ENCODE results near the gene ATP4A.

Gene ATP4A

DNA sequence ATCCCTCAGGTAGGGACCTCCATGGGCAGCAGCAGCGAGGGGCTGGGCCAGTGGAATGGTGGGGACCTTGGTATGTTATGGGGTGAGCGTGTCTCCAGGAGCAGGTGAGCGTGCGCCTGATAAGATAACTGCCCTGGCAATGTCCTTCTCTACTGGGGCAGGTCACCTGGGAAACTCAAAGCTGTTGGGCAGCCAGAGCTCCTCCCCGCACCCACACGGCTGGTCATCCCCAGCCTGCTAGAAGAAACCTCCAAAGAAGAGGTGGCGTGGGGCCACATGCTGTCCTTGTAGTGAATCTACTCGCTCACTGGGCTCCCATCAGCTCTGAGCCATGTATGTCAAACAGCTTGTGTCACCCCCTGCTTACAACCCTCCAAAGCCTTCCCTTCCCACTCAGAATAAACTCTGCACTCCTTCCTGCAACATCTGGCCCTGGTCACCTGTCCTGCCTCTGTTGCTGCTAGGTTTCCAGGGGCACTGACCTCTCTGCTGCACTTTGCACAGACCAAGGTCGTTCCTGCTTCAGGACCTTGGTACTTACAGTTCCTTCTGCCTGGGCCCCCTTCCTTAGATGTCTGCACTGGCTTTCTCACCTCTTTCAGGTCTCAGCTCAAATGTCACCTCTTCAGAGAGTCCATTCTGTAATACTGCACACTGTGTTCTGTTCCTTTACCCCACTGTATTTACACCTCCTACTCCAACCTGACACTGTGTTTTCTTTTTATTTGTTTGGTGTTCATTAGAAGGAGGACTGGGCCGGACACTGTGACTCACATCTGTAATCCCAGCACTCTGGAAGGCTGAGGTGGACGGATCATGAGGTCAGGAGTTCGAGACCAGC lies 1.8 kb upstream of the ATP4A start:
- no peak for DNase-seq

DNA sequence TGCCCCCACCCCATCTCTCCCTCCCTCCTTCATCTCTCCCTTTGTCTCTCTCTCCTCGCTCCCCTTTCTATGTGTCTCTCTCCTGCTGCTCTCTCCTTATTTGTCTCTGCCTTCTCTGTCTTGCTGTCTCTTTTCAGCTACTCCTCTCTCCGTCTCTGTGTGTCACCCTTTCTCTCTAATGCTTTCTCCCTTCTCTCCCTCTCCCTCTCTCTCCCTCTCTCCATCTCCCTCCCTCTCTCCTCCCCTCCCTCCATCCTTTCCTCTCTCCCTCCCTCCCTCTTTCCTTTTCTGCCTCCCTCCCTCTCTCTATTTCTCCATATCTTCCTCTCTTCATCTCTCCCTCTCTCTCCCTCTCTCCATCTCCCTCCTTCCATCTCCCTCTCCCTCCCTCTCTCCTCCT lies 682 bp downstream of the ATP4A start:
- DNase-seq, result no peak

DNA sequence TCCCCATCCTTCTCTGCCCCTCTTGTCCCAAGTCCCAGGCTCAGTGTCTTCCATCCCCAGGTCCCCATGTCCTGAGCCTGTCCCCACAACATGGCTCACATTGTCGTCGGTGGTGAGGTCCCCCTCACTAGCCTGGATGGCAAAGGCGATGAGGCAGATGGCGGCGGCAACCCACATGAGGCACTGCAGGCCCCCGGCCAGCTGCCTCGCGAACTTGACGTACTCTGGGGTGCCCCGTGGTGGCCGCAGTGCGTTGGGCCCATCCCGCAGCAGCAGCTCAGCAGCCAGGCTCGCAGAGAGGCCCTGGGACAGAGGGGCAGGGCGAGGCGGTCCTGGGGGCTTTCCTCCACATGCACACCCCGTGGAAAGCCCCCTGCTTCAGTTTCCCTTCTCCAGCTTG lies 1.1 kb downstream of the ATP4A start:
- no peak for DNase-seq

DNA sequence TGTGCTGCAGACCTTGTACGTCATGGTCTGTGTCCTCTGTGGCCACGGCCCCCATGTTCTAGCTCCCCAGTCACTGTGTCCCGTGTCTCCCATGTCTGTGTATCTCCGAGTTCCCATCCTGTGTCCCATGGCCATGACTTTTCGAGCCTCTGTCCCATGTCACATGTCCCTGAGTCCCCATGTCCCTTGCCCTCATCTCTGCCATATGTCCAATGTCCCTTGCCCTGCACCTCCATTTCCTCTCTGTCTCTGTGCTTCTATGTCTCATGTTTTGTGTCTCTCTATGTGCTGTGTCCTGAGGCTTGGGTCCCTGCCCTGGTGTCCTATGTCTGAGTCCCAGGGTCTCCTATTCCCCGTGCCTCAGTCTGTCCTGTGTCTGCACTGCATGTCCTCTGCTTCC lies 2.0 kb downstream of the ATP4A start:
- no peak for DNase-seq

DNA sequence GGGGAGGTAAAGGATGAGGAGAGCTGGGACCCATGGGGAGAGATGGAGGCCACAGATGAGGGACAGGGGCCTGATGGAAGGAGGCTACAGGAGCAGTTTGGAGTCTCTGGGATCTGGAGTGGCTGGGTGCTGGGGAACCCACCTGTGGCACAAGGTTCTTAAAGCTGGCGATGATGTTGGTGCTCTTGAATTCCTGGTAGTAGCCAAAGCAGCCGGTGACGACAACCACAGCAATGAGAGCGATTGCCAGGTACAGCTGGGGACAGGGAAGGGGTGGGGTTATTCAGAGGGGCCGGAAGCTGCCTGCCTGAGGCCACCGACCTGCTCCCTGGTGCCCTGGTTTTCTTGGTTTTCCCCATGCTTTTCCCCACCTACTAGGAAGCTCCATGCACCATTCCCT lies 2.8 kb downstream of the ATP4A start:
- no peak for DNase-seq

DNA sequence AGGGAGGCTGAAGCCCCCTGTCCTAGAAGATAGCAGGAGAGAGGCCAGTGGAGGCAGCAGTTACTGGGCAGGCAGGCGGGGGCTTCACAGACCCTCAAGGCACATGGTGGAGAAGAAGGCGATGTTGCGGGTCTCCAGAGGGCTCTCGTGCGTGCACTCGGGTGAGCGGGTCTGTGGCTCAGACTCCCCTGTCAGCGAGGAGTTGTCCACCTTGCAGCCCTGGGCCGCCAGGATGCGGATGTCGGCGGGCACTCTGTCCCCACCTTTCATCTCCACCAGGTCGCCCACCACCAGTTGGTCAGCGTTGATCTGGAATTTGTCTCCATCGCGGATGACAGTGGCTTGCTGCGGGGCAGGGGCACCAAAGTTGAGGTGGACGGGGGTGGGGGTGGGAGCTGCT lies 3.2 kb downstream of the ATP4A start:
- DNase-seq, result no peak

DNA sequence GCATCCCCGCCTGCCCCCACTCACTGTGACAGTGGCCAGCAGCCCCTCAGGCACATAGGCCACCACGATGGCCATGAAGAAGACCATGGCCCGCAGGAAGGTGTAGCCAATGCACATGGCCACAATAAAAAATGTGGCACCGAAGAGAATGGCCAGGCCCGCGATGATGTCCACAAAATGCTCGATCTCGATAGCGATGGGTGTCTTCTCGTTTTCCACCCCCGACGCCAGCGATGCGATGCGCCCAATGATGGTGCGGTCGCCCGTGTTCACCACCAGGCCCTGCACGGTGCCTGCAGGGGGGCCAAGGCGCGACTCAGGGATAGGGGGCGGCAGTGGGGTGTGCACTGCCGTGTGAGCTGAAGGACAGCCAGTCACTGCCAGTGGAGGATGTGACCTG lies 3.7 kb downstream of the ATP4A start:
- no peak for DNase-seq

DNA sequence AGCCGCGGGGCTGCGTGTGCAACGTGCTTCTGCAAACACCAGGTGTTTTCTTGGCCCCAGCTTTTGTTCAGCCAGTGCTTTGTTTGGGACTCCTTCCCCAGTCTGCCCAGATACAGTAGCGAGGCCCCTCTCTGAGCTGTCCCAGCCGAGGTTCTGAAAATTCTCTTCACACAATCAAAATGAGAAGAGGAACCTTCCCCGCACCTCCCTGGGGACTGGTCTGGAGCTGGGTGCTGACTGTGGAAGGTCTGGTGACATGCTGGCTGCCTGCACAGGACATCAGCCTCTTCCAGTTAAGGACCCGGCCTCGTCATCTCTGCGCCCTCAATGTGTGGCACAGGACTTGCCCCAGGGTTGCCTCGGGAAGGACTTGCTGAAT lies 4.2 kb downstream of the ATP4A start:
- no peak for DNase-seq

DNA sequence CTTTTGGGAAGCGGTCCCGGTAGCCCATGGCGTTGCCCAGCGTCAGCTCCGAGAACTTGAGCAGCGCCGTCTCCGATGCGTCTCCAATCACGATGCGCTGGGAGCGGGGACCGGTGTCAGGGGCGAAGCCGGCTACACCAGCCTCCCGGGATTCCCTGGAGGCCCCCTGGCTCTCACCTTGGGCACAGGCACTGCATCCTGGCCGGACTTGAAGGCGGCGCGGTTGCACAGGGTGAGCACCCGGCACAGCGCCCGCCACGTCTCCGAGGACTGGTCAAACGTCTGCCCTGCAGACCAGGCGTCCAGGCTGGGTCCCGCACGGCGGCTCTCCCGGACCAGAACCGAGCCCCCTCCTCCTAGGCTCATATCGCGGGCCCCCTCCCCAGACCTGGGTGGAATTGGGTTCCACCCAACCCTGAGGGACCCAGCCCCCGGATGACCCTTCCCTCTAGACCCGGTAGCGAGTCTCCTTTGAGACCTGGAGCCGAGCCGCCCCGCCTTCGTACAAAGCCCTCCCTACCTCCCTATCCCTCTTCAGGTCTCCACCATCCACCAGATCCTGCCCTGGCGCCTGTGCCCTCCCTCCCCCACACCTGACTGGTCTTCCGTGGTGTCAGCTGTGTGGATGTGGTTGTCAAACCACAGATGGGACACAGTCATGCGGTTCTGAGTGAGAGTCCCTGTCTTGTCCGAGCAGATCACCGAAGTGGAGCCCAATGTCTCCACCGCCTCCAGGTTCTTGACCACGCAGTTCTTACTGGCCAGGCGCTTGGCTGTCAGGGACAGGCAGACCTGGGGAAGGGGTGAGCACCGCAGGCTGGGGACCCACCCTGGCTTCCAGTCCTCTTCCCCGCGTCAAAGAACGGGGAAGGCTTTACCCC lies 4.8 kb downstream of the ATP4A start:
- no peak for DNase-seq

DNA sequence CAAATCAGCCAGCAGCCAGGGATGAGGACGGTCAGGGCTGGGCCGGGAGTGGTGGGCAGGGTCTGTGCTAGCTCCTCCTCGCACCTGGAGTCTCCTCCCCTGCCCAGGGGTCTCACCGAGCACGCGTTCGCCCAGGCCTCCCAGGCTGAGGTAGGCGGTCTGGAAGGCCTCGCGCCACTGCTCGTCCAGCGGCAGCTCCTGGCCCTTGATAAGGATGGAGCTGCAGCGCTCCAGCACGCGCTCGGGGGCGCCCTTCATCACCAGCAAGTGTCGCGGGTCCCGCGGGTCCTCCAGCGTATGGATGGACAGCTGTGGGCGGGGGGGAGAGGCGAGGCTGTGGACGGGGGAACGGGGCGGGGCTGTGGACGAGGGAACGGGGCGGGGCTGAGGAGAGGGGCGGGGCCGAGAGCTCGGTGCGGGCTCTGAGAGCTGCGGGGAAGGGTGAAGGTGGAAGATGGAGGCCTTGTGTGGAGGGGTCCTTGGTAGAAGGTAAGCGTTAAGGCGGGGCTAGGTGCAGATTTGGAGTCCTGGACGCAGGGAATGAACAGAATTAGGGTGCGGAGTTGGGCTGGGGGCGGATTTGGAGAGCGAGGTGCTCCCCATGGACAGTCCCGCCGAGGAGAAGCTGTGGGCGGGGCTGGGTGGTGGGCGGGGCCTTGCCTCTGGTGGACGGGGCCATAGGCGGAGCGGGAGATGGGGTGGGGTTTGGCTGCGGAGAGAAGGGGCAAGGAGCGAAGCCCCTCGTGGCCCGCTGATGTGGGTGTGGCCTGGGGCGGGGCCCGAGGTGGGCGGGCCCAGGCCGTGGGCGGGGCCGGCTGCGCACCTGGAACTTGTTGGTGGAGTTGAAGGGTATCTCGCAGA lies 5.7 kb downstream of the ATP4A start:
- DNase-seq, result peak in 1 of 2 experiments; percentile 45

DNA sequence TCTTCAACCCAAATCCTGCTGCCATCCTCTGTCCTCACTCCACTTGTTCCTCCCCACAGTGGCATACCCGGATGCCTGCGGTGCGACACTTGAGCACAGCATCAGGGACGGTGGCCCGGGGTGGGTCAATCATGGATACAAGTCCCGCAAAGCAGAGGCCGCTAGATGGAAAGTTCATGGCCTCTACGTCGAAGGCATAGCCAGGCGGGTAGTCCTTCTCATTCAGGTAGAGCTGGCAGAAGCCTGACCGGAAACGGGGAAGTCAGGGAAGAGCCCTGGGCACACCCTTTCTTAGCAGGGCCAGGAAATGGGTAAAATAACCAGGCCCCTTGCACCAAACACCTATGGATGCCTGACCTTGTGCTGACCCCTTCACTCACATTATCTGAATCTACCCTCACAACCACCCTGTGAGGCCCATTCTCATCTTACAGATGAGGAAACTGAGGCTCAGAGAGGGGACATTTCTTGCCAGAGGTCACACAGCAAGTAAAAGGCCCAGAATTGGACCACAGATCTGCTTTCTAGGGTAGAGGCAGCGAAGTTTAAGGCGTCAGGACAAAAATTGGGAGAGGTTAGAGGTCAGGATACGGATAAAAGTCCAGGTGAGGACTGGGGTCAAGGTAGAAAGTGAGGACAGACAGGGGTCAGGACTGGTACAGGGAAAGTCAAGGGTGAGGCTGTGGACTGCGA lies 6.5 kb downstream of the ATP4A start:
- no peak for DNase-seq

DNA sequence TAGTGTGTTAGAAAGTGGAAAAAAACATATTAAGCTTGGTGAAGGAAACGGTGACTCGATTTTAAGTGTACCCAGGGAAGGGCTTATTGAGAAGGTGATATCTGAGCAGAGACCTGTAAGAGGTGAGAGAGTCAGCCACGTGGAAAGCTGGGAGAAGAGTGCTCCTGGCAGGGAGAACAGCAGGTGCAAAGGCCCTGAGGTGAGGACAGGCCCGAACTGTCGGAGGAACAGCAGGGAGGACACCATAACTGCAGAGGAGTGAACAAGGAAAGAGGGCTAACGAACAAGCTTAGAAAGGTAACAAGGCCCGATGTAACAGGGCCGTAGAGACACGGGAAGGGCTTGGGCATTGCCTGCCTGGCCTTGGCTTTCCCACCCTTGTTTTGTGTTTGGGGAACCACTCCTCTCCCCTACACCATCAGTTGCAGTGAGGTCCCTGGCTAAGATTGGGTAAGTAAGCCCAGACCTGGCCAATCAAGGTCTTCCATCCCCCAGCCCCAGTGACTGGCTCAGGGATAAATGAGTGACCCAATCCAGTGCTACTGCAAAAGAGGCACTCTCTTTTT lies 7.3 kb downstream of the ATP4A start:
- DNase-seq, result no peak

DNA sequence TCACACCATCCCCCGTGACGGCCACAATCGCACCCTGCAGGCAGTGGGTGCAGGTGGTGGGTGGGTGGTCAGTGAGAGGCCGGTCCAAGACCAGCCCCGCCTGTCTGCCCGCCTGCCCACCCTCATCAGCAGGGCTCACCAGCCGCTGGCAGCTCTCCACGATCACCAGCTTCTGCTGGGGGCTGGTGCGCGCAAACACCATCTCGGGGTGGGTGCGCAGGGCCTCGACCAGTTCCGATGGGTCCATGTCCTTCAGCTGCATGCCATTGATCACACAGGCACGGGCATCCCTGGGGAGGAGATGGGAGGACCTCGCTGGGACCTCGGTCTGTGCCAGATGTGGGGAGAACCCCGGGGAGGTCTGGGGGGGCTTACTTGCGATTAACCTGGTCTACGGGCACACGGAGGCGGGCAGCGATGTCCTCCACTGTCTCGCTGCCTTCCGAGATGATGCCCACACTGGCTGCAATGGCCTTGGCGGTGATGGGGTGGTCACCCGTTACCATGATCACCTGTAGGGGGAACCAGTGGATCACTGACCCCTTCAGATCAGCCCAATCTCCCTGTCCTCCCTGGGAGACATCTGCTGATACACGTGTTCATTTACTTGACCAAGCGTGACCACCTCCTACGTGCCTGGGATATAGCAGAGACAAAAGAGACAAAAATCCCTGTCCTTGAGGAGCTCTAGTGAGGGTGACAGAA lies 8.0 kb downstream of the ATP4A start:
- no peak for DNase-seq

DNA sequence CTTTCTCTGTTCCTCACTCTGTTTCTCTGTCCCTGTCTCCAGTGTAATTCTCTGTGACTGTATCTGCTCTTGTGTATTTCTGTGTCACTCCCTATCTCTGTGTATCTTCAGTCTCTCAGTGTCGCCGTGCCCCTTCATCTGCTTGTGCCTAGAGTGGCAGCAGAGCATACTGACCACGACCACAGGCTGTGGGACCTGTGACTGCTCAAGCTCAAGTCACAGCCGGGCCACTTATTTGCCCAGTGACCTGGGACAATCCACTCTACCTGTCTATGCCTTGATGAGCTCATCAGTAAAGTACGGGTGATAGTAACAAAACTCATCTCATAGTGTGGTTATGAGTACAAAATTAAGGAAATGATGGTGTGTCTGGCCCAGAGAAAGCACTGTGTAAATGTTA lies 9.4 kb downstream of the ATP4A start:
- no peak for DNase-seq

DNA sequence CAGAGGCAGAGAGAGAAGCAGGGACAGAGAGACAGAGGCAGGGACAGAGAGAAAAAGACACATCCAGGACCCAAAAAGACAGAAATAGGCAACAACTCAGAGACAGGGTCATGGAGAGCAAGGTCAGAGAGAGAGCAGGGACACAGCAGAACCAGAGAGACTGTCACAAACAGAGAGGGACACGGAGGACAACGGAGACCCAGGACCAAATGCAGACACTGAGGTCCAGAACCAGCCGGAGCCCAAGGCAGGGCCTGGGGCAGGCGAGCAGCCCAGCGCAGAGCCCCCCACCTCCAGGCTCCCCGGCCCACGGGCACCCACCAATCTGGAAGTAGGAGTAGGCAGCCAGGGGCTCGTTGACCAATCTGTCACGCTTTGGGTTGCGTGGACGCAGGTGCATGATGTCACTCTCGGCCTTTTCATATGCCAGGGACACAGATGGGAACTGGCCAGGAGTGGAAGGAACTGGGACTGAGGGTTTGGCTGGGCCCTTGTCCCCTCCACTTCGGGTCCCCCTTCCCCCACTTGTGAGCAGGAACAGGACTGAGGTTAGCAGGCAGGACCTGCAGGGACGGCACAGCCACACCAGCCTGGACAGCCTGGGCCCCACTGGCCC lies 10.0 kb downstream of the ATP4A start:
- DNase-seq, result no peak

DNA sequence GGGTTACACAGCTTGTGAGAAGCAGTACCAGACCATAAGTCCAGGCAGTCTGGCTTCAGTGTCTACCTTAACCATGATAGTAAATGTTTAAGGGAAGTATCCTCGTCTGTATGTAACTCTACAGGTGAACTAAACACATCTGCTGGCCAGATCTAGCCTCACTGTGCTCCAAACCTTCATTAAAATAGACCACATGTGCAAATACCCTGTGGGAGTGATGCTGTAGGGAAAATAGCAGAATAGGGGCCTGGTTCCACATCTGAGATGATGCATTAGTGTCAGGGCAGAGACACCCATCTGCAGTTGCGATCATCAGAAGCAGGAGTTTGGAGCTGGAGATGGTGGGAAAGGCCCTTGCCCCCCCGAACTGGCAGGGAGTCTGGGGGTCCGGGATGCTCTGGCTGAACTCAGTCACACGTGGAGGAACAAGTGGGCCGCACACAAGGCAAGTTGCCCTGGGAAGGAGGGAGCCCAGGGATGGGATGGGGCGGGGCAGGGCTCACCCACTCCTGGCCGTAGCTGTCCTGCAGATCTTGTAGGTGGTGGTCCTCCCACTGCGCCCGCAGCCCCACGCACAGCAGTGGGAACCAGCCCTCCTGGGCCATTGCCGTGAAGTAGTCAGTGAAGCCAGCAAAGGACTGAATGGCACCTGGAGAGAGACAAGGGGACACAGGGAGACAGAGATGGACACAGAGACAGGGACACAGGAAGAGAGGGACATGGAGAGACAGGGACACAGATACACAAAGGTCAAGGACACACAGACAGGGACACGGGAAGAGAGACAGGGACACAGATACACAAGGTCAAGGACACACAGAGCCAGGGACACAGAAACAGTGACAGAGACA lies 10.7 kb downstream of the ATP4A start:
- no peak for DNase-seq

DNA sequence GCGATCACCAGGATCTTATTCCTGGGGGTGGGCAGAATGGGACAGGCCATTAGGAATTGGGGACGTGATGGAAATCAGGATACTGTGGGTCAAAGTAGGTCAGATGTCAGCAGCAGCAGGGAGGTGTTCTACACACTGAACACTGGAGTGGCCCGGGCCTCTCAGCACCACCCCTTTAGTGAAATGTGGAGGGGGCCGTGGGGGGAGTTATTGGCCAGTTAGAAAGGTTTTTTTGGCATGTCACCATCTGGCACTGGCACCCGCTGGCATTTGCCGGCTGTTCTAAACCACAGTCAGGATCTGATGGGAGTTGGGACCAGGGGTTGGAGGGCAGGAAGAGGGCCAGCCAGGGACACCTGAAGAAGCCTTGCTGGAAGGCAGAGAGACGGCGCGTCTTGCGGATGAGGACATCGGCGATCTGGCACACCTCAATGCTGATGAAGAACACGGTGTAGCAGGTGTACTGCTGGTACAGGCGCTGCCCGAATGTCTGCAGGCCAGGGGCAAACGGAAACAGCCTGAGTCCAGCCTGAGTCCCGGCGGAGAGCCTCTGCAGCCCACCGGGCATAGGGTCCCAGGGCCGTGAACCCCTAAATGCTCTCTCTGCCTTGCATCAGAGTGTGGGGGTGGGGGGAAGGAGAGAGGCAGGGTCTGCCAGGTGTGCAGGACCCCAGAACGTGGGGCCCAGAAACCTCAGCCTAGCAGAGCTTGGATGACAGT lies 12.2 kb downstream of the ATP4A start:
- DNase-seq, result no peak

DNA sequence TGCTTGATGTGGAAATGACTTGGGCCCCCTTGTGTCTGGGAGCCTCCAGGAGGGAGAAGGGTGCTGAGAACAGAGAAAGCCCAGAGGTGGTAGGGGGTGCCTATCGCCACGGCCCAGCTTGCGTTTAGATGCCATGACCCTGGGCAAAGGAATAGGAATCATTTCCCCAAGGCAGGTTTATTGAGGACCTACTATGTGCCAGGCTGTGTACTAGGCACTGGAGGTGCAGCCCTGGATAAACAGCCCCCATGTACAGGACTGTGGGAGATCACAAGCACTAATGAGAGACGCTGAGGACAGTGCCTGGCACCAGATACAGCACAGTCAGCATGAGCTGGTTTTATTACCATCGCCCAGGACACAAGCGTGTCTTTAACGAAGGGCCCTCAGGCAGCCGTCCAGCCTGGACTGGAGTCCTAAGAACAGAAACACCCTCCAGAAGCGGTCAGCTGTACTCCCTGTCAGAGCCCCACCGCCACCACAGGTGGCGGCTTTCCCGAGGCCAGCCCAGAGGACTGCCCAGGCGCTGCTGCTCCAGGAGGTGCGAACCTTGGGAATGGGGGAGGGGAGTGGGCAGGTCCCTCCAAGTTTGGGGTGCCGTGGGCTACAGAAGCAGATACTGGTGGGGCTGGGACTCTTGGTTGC lies 13.5 kb downstream of the ATP4A start:
- DNase-seq, result no peak

Measured in NCI-H446 (cell line).